Progenitor cell of endocrine pancreas (in vitro differentiated cells): ENCODE data around the gene CNIH2. TPM values are rescaled to one million over a fixed set of nuclear protein-coding genes. Genes with fewer than 3 reads are reported as not detected.
A peak's percentile ranks its signal among the peaks of the same experiment; 100 is the strongest.

Experiments used
- DNase-seq: peaks from one replicate; pipeline ENCODE4 v3.0.0; 2021; ENCODE audit warnings: low spot score; ENCODE audit not compliant: unreplicated experiment
- H3K27ac Mint-ChIP-seq: 2 replicates; pipeline ENCODE4 v1.8.0; 2021; ENCODE audit warnings: mild to moderate bottlenecking, moderate library complexity, mixed read lengths
- H3K27me3 Mint-ChIP-seq: 2 replicates; pipeline ENCODE4 v1.8.0; 2021; ENCODE audit warnings: mixed read lengths
- H3K36me3 Mint-ChIP-seq: 2 replicates; pipeline ENCODE4 v1.8.0; 2022; ENCODE audit warnings: mixed read lengths; ENCODE audit not compliant: insufficient read depth
- H3K4me1 Mint-ChIP-seq: 2 replicates; pipeline ENCODE4 v1.8.0; 2021; ENCODE audit warnings: low read depth, mixed read lengths
- H3K4me3 Mint-ChIP-seq: 2 replicates; pipeline ENCODE4 v1.8.0; 2021; ENCODE audit warnings: low read depth, mild to moderate bottlenecking, moderate library complexity, mixed read lengths
- H3K9me3 Mint-ChIP-seq: 2 replicates; pipeline ENCODE4 v1.8.0; 2021; ENCODE audit warnings: low read depth, mixed read lengths
- total RNA-seq: library from RNA; stranded (reverse); gene quantifications from 2 replicates; pipeline ENCODE4 v1.2.1, GENCODE V29; 2021
- TF ChIP-seq, protein P1 (sequence below): fragments of 200-600 bp; sonication (generic); IDR thresholded peaks from one replicate; pipeline ENCODE4 v1.5.0; 2021; ENCODE audit warnings: antibody characterized with exemption, mild to moderate bottlenecking; ENCODE audit not compliant: unreplicated experiment

The CNIH2 gene
- total RNA-seq, 1 donor from 2014 or later: 21.3 TPM

DNA sequence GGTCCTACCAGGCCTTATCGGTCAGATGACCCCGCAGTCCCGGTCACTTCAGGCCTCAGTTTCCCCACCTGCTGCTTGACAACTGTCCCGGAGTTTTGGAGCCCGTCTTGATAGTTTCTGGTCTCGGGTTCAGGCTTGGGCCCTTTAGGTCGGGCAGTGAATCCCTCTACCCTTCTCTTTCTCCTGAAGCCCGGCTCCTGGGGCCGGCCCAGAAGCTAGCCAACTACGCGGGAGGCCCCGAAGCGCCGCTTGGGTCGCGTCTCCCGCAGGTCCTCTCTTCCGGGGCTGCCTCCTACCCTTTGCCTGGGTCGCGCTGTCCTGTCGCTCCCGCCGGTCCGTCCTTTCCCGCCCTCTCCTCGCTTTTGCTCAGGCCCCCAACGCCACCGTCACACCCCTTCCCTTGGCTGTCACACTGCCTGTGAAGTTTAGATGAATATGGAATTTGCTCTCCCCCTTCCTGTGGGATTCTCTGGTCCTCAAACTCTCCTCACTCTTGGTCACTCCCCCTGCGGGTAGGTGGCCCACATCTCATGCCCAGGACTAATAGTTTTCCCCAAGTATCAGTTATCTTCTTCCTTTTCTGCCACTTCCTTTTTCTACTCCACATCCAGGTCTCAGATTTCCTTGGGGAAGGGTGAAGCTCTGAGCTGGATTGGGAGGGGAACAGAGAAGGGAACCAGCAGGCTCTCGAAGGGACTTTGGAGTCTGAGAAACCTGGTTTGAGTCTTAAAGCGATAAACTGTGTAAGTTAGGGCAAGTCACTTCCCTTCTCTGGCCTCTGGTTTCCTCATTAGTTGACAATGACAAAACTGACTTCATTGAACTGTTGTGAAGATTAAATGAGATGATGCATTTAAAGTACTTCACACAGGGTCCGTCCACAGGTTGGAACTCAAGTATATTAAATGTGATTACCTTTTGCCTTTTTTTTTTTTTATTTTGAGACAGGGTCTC, 8.7 kb upstream of the CNIH2 start:
- peak; percentile 16 for DNase-seq
- peak overlapping the region; percentile 94 for H3K4me3 Mint-ChIP-seq
- H3K9me3 Mint-ChIP-seq: no peaks in the 10 kb centered on the region
- peak overlapping the region; percentile 94 for H3K27ac Mint-ChIP-seq
- TF ChIP-seq, protein P1, sequence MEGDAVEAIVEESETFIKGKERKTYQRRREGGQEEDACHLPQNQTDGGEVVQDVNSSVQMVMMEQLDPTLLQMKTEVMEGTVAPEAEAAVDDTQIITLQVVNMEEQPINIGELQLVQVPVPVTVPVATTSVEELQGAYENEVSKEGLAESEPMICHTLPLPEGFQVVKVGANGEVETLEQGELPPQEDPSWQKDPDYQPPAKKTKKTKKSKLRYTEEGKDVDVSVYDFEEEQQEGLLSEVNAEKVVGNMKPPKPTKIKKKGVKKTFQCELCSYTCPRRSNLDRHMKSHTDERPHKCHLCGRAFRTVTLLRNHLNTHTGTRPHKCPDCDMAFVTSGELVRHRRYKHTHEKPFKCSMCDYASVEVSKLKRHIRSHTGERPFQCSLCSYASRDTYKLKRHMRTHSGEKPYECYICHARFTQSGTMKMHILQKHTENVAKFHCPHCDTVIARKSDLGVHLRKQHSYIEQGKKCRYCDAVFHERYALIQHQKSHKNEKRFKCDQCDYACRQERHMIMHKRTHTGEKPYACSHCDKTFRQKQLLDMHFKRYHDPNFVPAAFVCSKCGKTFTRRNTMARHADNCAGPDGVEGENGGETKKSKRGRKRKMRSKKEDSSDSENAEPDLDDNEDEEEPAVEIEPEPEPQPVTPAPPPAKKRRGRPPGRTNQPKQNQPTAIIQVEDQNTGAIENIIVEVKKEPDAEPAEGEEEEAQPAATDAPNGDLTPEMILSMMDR: peak; percentile 45
- peaks cover 12% of the 10 kb centered on the region for H3K4me1 Mint-ChIP-seq
- no peaks in the 10 kb centered on the region for H3K27me3 Mint-ChIP-seq
- peaks cover 11% of the 10 kb centered on the region for H3K36me3 Mint-ChIP-seq

DNA sequence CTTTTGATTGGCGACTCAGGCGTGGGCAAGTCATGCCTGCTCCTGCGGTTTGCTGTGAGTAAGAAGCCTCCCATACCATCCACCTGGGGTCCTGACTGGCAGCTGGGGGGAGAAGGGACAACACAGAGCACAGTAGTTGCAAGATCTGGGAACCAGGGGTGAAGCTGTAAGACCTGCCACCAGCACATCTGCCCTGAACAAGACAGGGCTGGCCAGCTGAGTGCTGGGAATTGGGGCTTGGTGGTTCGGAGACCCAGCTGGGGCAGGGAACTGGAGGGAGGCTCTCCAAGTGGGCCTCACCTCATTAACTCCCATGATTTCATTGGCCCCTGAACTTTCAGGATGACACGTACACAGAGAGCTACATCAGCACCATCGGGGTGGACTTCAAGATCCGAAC, 6.2 kb upstream of the CNIH2 start:
- no peak for DNase-seq
- Mint-ChIP-seq H3K27me3 (no peaks in the 10 kb centered on the region), H3K4me3 (no peak overlapping the region), H3K27ac (no peak overlapping the region), H3K36me3 (peaks cover 12% of the 10 kb centered on the region), H3K4me1 (peaks cover 12% of the 10 kb centered on the region), H3K9me3 (no peaks in the 10 kb centered on the region)
- TF ChIP-seq, protein P1: no peak

DNA sequence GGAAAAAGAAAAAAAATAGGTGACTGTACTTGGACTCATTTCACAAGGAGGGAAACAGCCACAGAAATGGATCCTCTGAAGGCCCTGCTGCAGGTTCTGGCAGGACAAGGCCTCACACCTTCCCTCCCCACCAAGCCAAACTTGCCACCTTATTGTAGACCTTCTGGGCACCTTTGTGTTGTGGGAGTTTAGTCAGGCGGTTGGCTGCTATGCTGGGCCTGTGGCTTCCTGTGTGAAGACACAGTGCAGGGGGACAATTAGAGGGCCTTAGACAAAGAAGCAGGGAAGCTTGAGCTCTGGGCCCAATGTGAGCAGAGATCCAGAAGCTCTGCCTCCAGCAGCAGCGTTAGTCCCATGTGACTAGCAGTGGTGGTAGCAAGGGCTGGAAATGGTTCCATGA, 5.4 kb upstream of the CNIH2 start:
- TF ChIP-seq, protein P1: no peak
- peaks cover 9% of the 10 kb centered on the region for H3K4me1 Mint-ChIP-seq
- no peak overlapping the region for H3K4me3 Mint-ChIP-seq
- no peaks in the 10 kb centered on the region for H3K27me3 Mint-ChIP-seq
- H3K36me3 Mint-ChIP-seq: peaks cover 12% of the 10 kb centered on the region
- H3K9me3 Mint-ChIP-seq: no peaks in the 10 kb centered on the region
- no peak for DNase-seq
- H3K27ac Mint-ChIP-seq: no peak overlapping the region

DNA sequence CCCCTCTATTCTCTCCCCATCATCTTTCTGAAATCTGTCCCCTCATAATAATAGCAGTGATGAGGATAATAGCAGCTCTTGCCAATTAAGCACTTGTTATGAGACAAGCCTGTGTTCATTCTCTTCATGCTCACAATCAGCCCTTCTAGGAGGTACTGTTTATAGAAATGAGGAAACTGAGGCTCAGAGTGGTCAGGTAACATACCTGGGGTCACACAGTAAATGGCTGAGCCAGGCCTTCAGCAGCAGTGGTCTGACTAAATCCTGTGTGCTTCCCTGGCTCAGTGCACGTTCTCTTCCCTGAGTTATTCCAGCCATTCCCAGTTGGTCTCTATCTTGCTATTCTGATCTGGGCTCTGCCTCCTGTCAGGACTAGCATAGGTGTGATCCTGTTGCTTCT, 3.8 kb upstream of the CNIH2 start:
- TF ChIP-seq, protein P1: no peak
- no peaks in the 10 kb centered on the region for H3K27me3 Mint-ChIP-seq
- H3K4me3 Mint-ChIP-seq: no peak overlapping the region
- H3K36me3 Mint-ChIP-seq: peaks cover 12% of the 10 kb centered on the region
- H3K27ac Mint-ChIP-seq: no peak overlapping the region
- H3K4me1 Mint-ChIP-seq: peaks cover 6% of the 10 kb centered on the region
- no peak for DNase-seq
- H3K9me3 Mint-ChIP-seq: no peaks in the 10 kb centered on the region

DNA sequence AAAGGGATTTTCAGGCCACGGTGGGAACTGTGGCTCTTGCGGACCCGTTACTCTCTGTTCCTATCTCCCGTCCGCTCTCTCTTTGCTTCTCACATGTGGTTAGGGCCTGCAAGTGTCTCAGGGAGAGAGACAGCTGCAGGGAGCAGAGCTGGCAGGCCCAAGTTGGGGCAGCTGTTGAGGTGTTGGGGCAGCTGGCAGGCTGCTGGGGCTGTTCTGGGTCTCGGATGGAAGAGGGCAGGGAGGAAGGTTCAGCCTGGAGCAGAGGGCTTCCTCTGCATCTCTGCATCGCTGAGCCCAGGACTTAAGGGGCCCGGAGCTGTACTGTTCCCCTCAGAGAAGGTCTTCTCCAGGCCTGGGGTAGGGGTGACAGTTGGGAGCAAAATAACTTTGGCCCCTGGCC, 2.6 kb upstream of the CNIH2 start:
- no peak for DNase-seq
- Mint-ChIP-seq H3K9me3 (no peaks in the 10 kb centered on the region), H3K4me1 (peaks cover 8% of the 10 kb centered on the region), H3K36me3 (peaks cover 12% of the 10 kb centered on the region), H3K27me3 (peaks cover 3% of the 10 kb centered on the region), H3K4me3 (no peak overlapping the region), H3K27ac (no peak overlapping the region)
- TF ChIP-seq, protein P1: no peak
